Activated naive CD8-positive, alpha-beta T cell (primary cell): ENCODE measurements around the gene LCE5A.

ENCODE experiments used
- H3K27ac Mint-ChIP-seq: one replicate; pipeline ENCODE4 v1.8.0; 2021; ENCODE audit warnings: mixed read lengths
- H3K27me3 Mint-ChIP-seq: one replicate; pipeline ENCODE4 v1.8.0; 2021; ENCODE audit warnings: mixed read lengths
- H3K36me3 Mint-ChIP-seq: one replicate; pipeline ENCODE4 v1.8.0; 2021; ENCODE audit warnings: mixed read lengths
- H3K4me1 Mint-ChIP-seq: one replicate; pipeline ENCODE4 v1.8.0; 2021; ENCODE audit warnings: low read depth, mixed read lengths
- H3K4me3 Mint-ChIP-seq: one replicate; pipeline ENCODE4 v1.8.0; 2021; ENCODE audit warnings: mild to moderate bottlenecking, mixed read lengths
- H3K9me3 Mint-ChIP-seq: one replicate; pipeline ENCODE4 v1.8.0; 2021; ENCODE audit warnings: low read depth, mixed read lengths

The LCE5A gene

DNA sequence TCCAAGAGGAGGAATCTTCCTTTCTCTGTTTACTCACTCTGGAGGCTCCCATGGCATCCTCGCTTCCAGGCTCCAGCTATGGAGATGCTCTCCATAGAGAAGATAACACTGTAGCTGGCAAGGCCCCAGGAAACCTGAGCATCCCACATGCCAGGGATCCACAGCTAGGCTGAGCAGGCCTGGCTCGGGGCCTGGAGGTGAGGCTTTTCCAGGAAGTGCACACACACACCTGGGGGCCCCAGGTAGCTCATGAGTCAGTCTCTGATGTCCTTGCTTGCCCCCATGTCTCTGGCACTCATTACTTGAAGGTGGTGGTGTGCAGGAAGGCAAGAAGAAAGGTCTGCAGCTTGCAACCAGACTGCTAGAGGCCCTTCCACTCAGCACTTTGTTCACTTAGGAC, 5.5 kb upstream of the LCE5A start:
- Mint-ChIP-seq H3K36me3 (no peaks in the 10 kb centered on the region), H3K9me3 (no peaks in the 10 kb centered on the region), H3K4me1 (no peaks in the 10 kb centered on the region), H3K27me3 (peaks cover 16% of the 10 kb centered on the region), H3K27ac (no peak overlapping the region), H3K4me3 (no peak overlapping the region)

DNA sequence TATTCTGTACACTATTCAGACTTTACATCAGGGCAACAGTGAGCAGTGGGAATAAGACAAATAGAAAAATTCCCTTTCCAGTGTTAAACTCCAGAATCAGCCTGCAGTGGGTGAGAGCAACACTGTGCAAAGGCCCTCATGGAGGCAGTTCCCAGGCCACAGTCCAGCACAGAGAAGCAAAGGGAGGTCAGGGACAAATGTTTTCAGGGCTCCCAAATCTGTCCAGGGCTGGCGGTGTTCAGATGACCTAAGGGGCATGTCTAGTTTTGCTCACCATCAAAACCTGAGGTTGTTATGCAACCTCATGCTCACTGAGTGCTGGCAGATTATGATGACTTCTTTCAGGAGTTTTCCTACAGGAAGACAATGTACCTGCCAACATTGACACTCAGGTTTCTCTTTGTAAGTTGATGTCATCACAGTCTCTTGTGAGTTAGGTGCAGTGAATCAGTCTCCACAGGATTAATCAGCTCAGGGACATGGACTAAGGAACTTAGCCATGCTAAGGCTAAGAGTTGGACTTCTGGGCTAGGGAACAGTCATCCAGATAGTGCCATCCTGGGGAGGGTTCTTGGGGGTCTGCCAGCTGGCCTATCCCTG, 3.6 kb upstream of the LCE5A start:
- Mint-ChIP-seq H3K4me3 (no peak overlapping the region), H3K9me3 (no peaks in the 10 kb centered on the region), H3K27me3 (peaks cover 23% of the 10 kb centered on the region), H3K36me3 (no peaks in the 10 kb centered on the region), H3K4me1 (no peaks in the 10 kb centered on the region), H3K27ac (no peak overlapping the region)

DNA sequence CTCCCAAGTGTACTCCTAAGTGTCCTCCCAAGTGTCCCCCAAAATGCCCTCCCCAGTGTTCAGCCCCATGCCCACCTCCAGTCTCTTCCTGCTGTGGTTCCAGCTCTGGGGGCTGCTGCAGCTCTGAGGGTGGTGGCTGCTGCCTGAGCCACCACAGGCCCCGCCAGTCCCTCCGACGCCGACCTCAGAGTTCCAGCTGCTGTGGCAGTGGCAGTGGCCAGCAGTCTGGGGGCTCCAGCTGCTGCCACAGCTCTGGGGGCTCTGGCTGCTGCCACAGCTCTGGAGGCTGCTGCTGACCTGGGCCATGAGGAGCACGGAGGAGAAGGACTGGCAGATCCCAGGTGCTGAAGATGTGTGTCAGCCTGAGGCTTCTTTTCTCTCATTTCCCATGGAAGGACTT, 993 bp downstream of the LCE5A start:
- H3K27ac Mint-ChIP-seq, result no peak overlapping the region
- no peaks in the 10 kb centered on the region for H3K9me3 Mint-ChIP-seq
- peaks cover 51% of the 10 kb centered on the region for H3K27me3 Mint-ChIP-seq
- no peak overlapping the region for H3K4me3 Mint-ChIP-seq
- no peaks in the 10 kb centered on the region for H3K36me3 Mint-ChIP-seq
- peaks cover 6% of the 10 kb centered on the region for H3K4me1 Mint-ChIP-seq

DNA sequence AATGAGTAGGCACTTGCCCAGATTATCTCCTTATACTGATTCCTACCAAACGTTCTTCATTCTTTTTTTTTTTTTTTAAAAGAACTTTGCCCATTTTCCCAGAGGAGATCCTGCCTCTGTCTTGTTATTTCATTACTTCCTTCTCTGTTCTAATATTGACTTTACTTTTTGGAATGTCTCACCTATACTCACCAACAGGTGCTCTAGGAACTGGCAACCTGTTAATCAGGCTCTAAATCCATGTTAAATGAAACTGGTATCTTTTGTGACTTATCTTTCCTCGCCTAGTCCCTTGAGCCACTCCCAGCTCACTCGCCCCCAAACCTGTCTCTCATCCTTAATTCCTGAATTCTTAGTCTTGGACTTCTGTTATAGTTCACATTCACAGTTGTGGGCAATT, 2.5 kb downstream of the LCE5A start:
- Mint-ChIP-seq H3K4me1 (peaks cover 6% of the 10 kb centered on the region), H3K27me3 (peaks cover 61% of the 10 kb centered on the region), H3K4me3 (no peak overlapping the region), H3K36me3 (no peaks in the 10 kb centered on the region), H3K9me3 (no peaks in the 10 kb centered on the region), H3K27ac (no peak overlapping the region)

DNA sequence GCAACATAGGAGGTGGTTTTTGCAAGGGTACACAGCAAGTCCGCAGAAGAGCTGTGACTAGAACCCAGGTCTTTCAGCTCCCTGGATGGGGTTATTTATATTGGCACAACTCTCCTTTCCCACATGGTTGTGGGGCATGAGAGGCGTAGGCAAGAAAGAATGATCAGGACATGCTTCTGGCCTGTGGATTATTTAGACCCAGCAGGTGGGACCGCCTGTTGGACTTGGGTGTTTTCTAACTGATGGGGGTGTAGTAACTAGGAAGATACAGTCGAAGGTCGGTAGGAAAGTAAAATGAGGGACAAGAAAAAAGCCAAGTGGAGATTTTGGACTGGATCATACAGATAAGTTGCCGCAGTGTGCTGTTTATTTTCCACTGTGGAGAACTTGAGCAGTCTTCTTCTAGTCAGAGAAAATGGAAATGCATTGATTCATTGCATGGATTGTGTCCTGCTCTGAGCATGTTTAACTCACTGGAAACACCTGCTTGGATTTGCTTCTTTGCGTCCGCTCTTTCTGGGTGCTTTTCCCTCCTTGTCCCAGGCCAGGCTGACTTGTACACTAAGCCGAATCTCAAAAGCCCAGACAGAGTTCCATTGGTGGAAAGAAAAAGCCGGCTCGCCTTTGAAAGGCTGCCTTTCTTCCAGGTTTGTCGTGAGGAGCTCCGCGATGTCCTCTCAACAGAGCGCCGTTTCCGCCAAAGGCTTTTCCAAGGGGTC, 4.3 kb downstream of the LCE5A start:
- peak overlapping the region; percentile 24 for H3K4me3 Mint-ChIP-seq
- H3K27ac Mint-ChIP-seq, result no peak overlapping the region
- no peaks in the 10 kb centered on the region for H3K36me3 Mint-ChIP-seq
- H3K27me3 Mint-ChIP-seq, result peaks cover 52% of the 10 kb centered on the region
- H3K9me3 Mint-ChIP-seq, result no peaks in the 10 kb centered on the region
- peaks cover 6% of the 10 kb centered on the region for H3K4me1 Mint-ChIP-seq

DNA sequence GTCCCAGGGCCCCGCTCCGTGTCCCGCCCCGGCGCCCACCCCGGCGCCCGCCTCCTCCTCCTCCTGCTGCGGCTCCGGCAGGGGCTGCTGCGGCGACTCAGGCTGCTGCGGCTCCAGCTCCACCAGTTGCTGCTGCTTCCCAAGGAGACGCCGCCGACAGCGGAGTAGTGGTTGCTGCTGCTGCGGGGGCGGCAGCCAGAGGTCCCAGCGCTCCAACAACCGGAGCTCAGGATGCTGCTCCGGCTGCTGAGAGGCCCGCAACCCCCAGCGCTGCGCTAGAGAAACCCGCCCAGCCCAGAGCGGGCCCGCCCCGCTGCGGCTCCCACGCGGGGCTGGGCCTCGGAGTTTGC, 4.8 kb downstream of the LCE5A start:
- Mint-ChIP-seq H3K36me3 (no peaks in the 10 kb centered on the region), H3K4me1 (peaks cover 6% of the 10 kb centered on the region), H3K9me3 (no peaks in the 10 kb centered on the region)

DNA sequence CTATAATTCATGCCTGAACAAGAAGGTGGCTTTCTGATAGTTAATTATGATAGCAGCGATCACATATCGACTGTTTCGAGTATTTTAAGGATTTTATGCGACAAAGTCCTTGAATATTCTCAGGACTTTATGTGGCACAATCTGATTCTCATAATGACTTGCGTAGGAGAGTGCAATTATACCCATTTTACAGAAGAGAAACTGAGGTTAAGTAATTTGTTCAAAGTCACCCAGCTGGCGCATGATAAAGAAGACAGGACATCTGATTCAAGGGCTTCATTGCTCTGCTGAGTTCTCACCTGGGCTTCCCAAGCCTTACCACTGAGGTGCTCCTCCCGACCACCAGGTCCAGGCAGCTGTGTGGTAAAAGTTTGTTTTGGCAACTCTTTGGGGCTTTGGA, 5.5 kb downstream of the LCE5A start:
- Mint-ChIP-seq H3K4me1 (peaks cover 6% of the 10 kb centered on the region), H3K9me3 (no peaks in the 10 kb centered on the region), H3K36me3 (no peaks in the 10 kb centered on the region), H3K27ac (no peak overlapping the region), H3K27me3 (peaks cover 47% of the 10 kb centered on the region), H3K4me3 (no peak overlapping the region)

More for the DNA sequence above, 4.8 kb downstream of the LCE5A start:
- Mint-ChIP-seq H3K4me3 (peak overlapping the region; percentile 14), H3K27me3 (peaks cover 51% of the 10 kb centered on the region), H3K27ac (no peak overlapping the region)

DNA sequence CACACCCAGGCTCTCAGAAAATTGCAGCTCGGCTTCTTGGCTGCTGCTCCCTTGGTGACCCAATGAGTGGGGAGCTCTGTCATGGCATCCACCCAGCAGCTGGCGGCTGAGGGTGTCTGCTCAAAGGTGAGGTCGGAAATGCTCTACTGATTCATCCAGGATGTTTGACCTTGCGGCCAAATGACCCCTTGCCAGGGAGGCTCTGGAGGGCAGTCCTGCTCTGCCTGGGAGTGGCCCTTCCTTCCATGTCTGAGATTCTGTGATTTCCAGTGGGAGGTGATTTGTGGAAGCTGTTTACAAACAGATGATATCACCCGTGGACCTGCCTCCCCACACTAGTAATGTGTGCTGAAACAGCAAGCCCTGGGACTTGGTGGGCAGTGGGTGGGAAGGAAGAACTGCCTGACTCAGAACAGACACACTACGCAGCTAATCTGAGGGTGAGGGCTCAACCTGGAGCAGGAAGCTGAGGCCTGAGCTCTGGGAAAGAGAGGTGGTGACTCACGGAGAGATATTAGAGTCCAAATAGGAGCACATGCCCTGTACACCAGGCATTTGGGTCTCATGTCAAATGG, 6.7 kb downstream of the LCE5A start:
- peaks cover 41% of the 10 kb centered on the region for H3K27me3 Mint-ChIP-seq
- H3K4me3 Mint-ChIP-seq, result no peak overlapping the region
- no peaks in the 10 kb centered on the region for H3K9me3 Mint-ChIP-seq
- H3K27ac Mint-ChIP-seq, result no peak overlapping the region
- H3K36me3 Mint-ChIP-seq, result no peaks in the 10 kb centered on the region
- peaks cover 6% of the 10 kb centered on the region for H3K4me1 Mint-ChIP-seq

DNA sequence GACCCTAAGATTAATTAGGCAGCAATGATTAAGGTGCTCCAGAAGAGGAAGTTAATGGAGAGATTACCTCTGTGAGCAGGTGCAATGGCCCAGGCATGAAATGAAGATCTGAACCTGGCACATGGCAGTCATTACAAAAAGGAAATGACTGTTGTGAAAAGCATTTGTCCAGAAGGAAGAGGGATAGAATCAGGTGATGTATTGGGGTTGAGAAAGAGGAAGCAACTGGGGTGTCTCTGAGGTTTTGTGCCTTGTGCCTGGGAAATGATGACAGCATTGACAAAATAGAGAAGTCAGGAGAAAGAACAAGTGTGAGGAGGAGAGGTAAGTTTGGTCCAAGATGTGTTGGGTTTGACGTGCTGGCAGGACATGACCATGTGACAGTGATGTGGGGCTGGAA, 9.2 kb downstream of the LCE5A start:
- Mint-ChIP-seq H3K9me3 (no peaks in the 10 kb centered on the region), H3K27ac (no peak overlapping the region), H3K27me3 (peaks cover 25% of the 10 kb centered on the region), H3K4me1 (peaks cover 2% of the 10 kb centered on the region), H3K36me3 (no peaks in the 10 kb centered on the region), H3K4me3 (no peak overlapping the region)

DNA sequence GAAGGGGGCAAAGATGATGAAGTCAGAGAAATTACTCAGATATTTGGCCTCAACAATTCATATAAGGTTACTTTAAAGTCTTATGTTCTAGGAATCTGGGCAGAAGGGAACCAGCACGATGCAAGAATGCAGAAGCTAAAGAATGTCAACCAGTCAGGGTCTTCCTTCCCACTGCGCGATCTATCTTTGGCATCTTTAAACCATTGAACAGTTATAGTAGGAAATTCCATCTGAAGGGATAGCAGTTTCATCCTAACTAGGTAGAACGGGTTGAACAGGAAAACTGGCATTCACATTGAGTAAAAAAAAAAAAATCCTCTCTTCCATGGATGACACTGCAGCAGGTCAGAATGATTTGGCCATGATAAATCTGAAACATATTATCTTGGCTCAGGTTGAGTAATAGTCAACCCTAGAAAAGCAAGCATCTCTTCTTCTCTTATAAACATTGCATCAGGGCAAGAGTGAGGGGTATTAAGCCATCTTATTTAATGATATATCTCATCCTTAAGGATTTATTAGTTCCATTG, 10.0 kb downstream of the LCE5A start:
- no peaks in the 10 kb centered on the region for H3K4me1 Mint-ChIP-seq
- H3K4me3 Mint-ChIP-seq, result no peak overlapping the region
- peaks cover 23% of the 10 kb centered on the region for H3K27me3 Mint-ChIP-seq
- H3K27ac Mint-ChIP-seq, result no peak overlapping the region
- no peaks in the 10 kb centered on the region for H3K36me3 Mint-ChIP-seq
- H3K9me3 Mint-ChIP-seq, result no peaks in the 10 kb centered on the region

DNA sequence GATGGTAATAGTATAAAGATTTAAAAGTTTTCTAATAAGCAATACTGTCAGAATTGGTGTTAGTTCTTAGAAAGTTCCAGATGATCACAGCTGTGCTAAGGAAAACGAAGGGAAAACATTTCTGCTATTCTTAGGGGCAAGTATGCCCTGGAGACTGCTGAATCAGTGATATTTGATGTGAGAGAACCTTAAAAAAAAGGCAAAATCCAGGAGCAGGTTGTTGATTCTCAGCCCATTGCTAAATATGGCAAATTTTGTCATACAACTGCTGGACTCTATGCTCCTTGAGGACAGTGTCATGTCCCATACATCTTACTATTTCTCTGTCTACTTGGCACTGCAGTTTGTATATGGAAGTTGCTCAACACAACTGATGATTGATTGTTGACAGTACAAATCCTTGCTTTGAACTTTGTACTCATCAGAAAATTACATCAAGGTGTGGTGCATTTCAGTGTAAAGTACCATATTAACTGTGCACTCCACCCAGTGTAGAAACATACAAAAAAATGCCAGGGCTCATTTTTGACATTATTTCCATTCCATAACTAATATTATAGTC, 14.6 kb downstream of the LCE5A start:
- H3K36me3 Mint-ChIP-seq, result no peaks in the 10 kb centered on the region
- H3K27me3 Mint-ChIP-seq, result peaks cover 18% of the 10 kb centered on the region
- H3K4me1 Mint-ChIP-seq, result no peaks in the 10 kb centered on the region
- H3K4me3 Mint-ChIP-seq, result no peak overlapping the region
- H3K27ac Mint-ChIP-seq, result no peak overlapping the region
- no peaks in the 10 kb centered on the region for H3K9me3 Mint-ChIP-seq

DNA sequence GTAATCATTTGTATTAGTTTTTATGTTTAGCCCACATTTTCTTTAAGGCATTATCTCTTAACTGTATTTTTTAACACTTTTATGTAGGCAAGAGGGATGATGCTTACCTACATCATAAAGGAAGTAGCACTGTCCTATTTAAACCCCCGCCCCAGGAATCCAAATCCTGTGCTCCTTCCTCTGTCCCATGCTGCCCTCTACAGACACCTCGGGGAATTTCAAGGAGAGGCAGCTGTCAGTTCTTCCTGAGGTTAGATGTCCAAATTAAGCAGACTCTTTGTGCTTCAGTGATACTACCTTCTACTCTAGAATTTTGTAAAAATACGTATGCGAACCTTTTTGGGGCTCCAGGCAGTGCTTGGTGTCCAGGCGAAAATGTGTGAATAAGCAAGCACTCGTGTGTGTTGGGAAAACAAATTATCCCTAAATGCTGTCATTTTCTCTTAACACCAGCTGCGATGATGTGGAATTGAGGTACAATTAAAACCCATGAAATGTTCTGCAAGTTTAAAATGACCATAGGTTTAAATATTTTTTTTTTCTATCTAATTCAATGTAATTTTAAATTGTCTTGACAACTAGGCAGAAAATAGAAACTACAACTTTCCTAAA, 22.8 kb downstream of the LCE5A start:
- H3K27me3 Mint-ChIP-seq, result peaks cover 18% of the 10 kb centered on the region
- no peak overlapping the region for H3K27ac Mint-ChIP-seq
- no peaks in the 10 kb centered on the region for H3K36me3 Mint-ChIP-seq
- no peaks in the 10 kb centered on the region for H3K9me3 Mint-ChIP-seq
- no peaks in the 10 kb centered on the region for H3K4me1 Mint-ChIP-seq
- H3K4me3 Mint-ChIP-seq, result no peak overlapping the region

DNA sequence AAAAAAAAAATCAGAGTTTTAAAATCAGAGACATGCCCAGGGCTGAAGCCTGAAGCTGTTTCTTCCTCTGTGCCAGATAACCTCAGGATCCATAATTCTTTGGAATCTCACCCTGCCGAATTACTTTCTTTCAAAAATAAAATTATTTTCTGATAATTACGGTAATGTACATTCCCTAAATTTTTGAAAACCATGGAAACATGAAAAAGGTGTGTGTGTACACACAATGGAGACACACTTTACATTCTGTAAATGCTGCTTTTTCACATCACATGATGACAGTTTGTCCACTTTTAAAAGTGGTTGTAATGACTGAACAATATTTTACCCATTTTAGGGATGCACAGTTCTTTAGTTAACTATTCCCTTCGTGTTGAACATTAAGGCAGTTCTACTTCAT, 25.2 kb downstream of the LCE5A start:
- Mint-ChIP-seq H3K27ac (no peak overlapping the region), H3K4me3 (no peak overlapping the region), H3K27me3 (peaks cover 25% of the 10 kb centered on the region), H3K9me3 (no peaks in the 10 kb centered on the region), H3K4me1 (no peaks in the 10 kb centered on the region), H3K36me3 (no peaks in the 10 kb centered on the region)

DNA sequence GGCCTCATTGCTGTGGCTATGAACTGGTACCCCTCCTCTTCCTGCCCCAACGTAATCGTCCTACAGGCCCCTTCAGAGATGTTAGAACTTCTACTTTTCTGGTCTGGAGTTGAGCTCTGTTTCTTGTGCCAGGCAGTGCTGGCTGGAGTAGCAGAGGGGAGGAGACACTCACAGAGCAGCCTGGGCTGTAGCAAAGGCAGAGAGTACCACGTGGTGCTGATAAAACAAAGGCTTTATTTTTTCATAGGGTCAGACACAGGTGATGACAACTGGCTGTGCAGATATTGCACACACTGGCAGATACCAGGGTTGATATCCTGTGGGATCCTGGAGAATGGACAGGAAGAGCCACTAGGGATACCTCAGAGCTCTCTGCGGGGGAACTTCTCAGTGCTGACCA, 26.9 kb downstream of the LCE5A start:
- no peaks in the 10 kb centered on the region for H3K4me1 Mint-ChIP-seq
- H3K4me3 Mint-ChIP-seq, result no peak overlapping the region
- H3K9me3 Mint-ChIP-seq, result no peaks in the 10 kb centered on the region

DNA sequence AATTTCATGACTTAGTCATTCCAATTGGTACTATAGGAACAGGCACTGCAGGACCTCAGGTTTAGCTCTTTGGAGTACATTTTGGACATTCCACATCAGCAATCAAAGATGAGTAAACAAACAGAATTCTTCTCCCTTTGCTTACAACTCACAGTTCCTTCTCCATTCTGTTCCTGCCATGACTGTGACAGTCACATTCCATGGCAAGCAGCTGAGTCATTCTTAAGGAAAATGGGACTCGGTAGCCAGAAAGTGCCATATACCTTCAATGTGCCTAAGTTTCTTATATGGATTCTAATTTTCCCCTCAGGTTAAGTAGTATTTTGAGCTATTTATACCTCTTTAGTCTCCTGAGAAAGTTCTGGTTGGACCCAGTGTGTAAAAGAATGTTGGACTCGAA, 29.3 kb downstream of the LCE5A start:
- Mint-ChIP-seq H3K4me3 (no peak overlapping the region), H3K27me3 (peaks cover 21% of the 10 kb centered on the region), H3K9me3 (no peaks in the 10 kb centered on the region), H3K27ac (no peak overlapping the region), H3K4me1 (no peaks in the 10 kb centered on the region), H3K36me3 (no peaks in the 10 kb centered on the region)

More for the DNA sequence above, 26.9 kb downstream of the LCE5A start:
- H3K27ac Mint-ChIP-seq, result no peak overlapping the region
- H3K36me3 Mint-ChIP-seq, result no peaks in the 10 kb centered on the region
- H3K27me3 Mint-ChIP-seq, result peaks cover 22% of the 10 kb centered on the region
